Measurements from ENCODE around the gene THNSL1. TPM values are rescaled to one million over a fixed set of nuclear protein-coding genes. Genes with fewer than 3 reads are reported as not detected.
A peak's percentile ranks its signal among the peaks of the same experiment; 100 is the strongest.

The THNSL1 gene
- total RNA-seq, 4 donors from 2014 or later, result 1.1 to 3.3 (median 1.9) TPM

GRCh38 chr10:25059990-25060389 is 43.6 kb downstream of the THNSL1 start:
- Histone ChIP-seq H3K4me1 (peaks cover 0 to 15% (median 0%) of the 10 kb centered on the region in 4 donors), H3K9me3 (no peaks in the 10 kb centered on the region), H3K27me3 (no peaks in the 10 kb centered on the region), H3K4me3 (no peak overlapping the region), H3K36me3 (no peaks in the 10 kb centered on the region), H3K27ac (peak overlapping the region in 2 of 4 donors; percentile 82 to 95)
- peak in 2 of 3 donors; percentile 71 to 76 for DNase-seq
- TF ChIP-seq POLR2A (IDR thresholded peaks at IDR 0.05) (no peak), CTCF (IDR thresholded peaks at IDR 0.05) (no peak)

- Histone ChIP-seq H3K9me3 (no peaks in the 10 kb centered on the region), H3K27me3 (no peaks in the 10 kb centered on the region), H3K36me3 (no peaks in the 10 kb centered on the region), H3K4me1 (peaks cover 0 to 15% (median 0%) of the 10 kb centered on the region in 4 donors), H3K27ac (peak overlapping the region in 3 of 4 donors; percentile 72 to 95 (median 82)), H3K4me3 (no peak overlapping the region)
- TF ChIP-seq CTCF (IDR thresholded peaks at IDR 0.05), result no peak
- no peak for TF ChIP-seq POLR2A (IDR thresholded peaks at IDR 0.05)
- DNase-seq, result no peak
Measured at GRCh38 chr10:25061125-25061524, 44.7 kb downstream of the THNSL1 start.

GRCh38 chr10:25061711-25062449 is 45.5 kb downstream of the THNSL1 start:
- DNase-seq, result no peak
- Histone ChIP-seq H3K27ac (peak overlapping the region in 3 of 4 donors; percentile 72 to 95 (median 82)), H3K27me3 (no peaks in the 10 kb centered on the region), H3K4me1 (peaks cover 0 to 15% (median 0%) of the 10 kb centered on the region in 4 donors), H3K9me3 (no peaks in the 10 kb centered on the region), H3K4me3 (peak overlapping the region in 2 of 4 donors; percentile 18 to 40), H3K36me3 (no peaks in the 10 kb centered on the region)
- TF ChIP-seq POLR2A (IDR thresholded peaks at IDR 0.05), result no peak
- no peak for TF ChIP-seq CTCF (IDR thresholded peaks at IDR 0.05)

- Histone ChIP-seq H3K36me3 (no peaks in the 10 kb centered on the region), H3K9me3 (no peaks in the 10 kb centered on the region), H3K4me3 (no peak overlapping the region), H3K27me3 (no peaks in the 10 kb centered on the region), H3K27ac (peak overlapping the region in 3 of 4 donors; percentile 9 to 95 (median 82)), H3K4me1 (peaks cover 0 to 15% (median 0%) of the 10 kb centered on the region in 4 donors)
- DNase-seq, result no peak
- TF ChIP-seq POLR2A (IDR thresholded peaks at IDR 0.05), result no peak
- no peak for TF ChIP-seq CTCF (IDR thresholded peaks at IDR 0.05)
Measured at GRCh38 chr10:25063157-25063556, 46.7 kb downstream of the THNSL1 start.

- Histone ChIP-seq H3K27me3 (no peaks in the 10 kb centered on the region), H3K9me3 (no peaks in the 10 kb centered on the region), H3K4me1 (peaks cover 0 to 15% (median 0%) of the 10 kb centered on the region in 4 donors), H3K27ac (peak overlapping the region in 1 of 4 donors; percentile 25), H3K4me3 (no peak overlapping the region), H3K36me3 (no peaks in the 10 kb centered on the region)
- TF ChIP-seq POLR2A (IDR thresholded peaks at IDR 0.05) (no peak), CTCF (IDR thresholded peaks at IDR 0.05) (no peak)
- DNase-seq, result no peak
Measured at GRCh38 chr10:25063644-25064043, 47.2 kb downstream of the THNSL1 start.

Measured in Peyer's patch (tissue), 4 donors.